NCI-H2227 (cell line): ENCODE results near the gene RRAGB.
"Not testable (repeated sequence)": the region's sequence is repeated elsewhere in the genome, so short reads cannot be mapped to it uniquely, and the experiment has no call there.

Experiments
- DNase-seq: peaks from one replicate; lab custom pipeline; 2025; ENCODE audit not compliant: unreplicated experiment; lab: John Stamatoyannopoulos, UW

The RRAGB gene

GRCh38 chrX:55717521-55718497 is at the start of gene RRAGB:
TSS of gene RRAGB (plus strand) at chrX:55717749. CDS start at chrX:55718328, 579 bp downstream.
- peak; percentile 99 for DNase-seq

- no peak for DNase-seq
These were observed 49.5 kb upstream of the RRAGB start for GRCh38 chrX:55668084-55668483.

GRCh38 chrX:55688579-55688978 is 29.0 kb upstream of the RRAGB start:
- not testable (repeated sequence) for DNase-seq

GRCh38 chrX:55695227-55696018 is 22.1 kb upstream of the RRAGB start:
- DNase-seq, result no peak

GRCh38 chrX:55697381-55697780 is 20.2 kb upstream of the RRAGB start:
- no peak for DNase-seq

GRCh38 chrX:55702671-55703070 is 14.9 kb upstream of the RRAGB start:
- no peak for DNase-seq

- not testable (repeated sequence) for DNase-seq
These were observed 14.1 kb upstream of the RRAGB start for GRCh38 chrX:55703436-55703835.

- DNase-seq, result not testable (repeated sequence)
These were observed 12.5 kb upstream of the RRAGB start for GRCh38 chrX:55705066-55705465.

GRCh38 chrX:55709735-55710134 is 7.8 kb upstream of the RRAGB start:
- no peak for DNase-seq

GRCh38 chrX:55710701-55711100 is 6.8 kb upstream of the RRAGB start:
- no peak for DNase-seq

- DNase-seq, result no peak
These were observed 3.9 kb upstream of the RRAGB start for GRCh38 chrX:55713631-55714030.

- no peak for DNase-seq
These were observed 3.4 kb upstream of the RRAGB start for GRCh38 chrX:55714161-55714560.

GRCh38 chrX:55715847-55716246 is 1.7 kb upstream of the RRAGB start:
- no peak for DNase-seq

- DNase-seq, result no peak
These were observed 612 bp upstream of the RRAGB start for GRCh38 chrX:55716937-55717336.

GRCh38 chrX:55731826-55732225 is 14.3 kb downstream of the RRAGB start:
- DNase-seq, result no peak

GRCh38 chrX:55738969-55739368 is 21.4 kb downstream of the RRAGB start:
- DNase-seq, result no peak

- DNase-seq, result no peak
These were observed 25.1 kb downstream of the RRAGB start for GRCh38 chrX:55742649-55743048.

- DNase-seq, result not testable (repeated sequence)
These were observed 30.9 kb downstream of the RRAGB start for GRCh38 chrX:55748463-55748862.

GRCh38 chrX:55750256-55750655 is 32.7 kb downstream of the RRAGB start:
- no peak for DNase-seq

GRCh38 chrX:55754861-55755294 is 37.3 kb downstream of the RRAGB start:
- no peak for DNase-seq

- no peak for DNase-seq
These were observed 40.5 kb downstream of the RRAGB start for GRCh38 chrX:55758033-55758432.

GRCh38 chrX:55759478-55759877 is 41.9 kb downstream of the RRAGB start:
- no peak for DNase-seq
